GM23248 (cell line): Measurements from ENCODE around the gene IRF4. TPM values are rescaled to one million over a fixed set of nuclear protein-coding genes. Genes with fewer than 3 reads are reported as not detected.

ENCODE experiments used
- DNase-seq: peaks from one replicate; pipeline ENCODE4 v3.0.0-alpha.2; 2015
- H2AFZ ChIP-seq: fragments of 200-600 bp; sonication (generic); 2 replicates; pipeline ENCODE4 v1.6.1; 2016; ENCODE audit warnings: antibody characterized with exemption
- H3F3A ChIP-seq: fragments of 200-600 bp; sonication (generic); 2 replicates; pipeline ENCODE4 v1.6.1; 2016; ENCODE audit warnings: mild to moderate bottlenecking, antibody characterized with exemption, mixed run types; ENCODE audit not compliant: insufficient read depth
- H3K27ac ChIP-seq: fragments of 200-600 bp; sonication (generic); 2 replicates; pipeline ENCODE4 v1.5.1; 2016; ENCODE audit warnings: mild to moderate bottlenecking
- H3K27me3 ChIP-seq: fragments of 200-600 bp; sonication (generic); replicated peaks from 2 replicates; pipeline ENCODE4 v1.6.1; 2016; ENCODE audit warnings: mild to moderate bottlenecking; ENCODE audit not compliant: insufficient read depth
- H3K36me3 ChIP-seq: fragments of 200-600 bp; sonication (generic); 2 replicates; pipeline ENCODE4 v1.6.1; 2016; ENCODE audit warnings: low read depth, mild to moderate bottlenecking
- H3K4me1 ChIP-seq: fragments of 200-600 bp; sonication (generic); 2 replicates; pipeline ENCODE4 v1.6.1; 2016; ENCODE audit warnings: mild to moderate bottlenecking; ENCODE audit not compliant: insufficient read depth
- H3K4me2 ChIP-seq: fragments of 200-600 bp; sonication (generic); one replicate; pipeline ENCODE4 v1.6.1; 2016; ENCODE audit warnings: mild to moderate bottlenecking; ENCODE audit not compliant: unreplicated experiment
- H3K4me3 ChIP-seq: fragments of 200-600 bp; sonication (generic); 2 replicates; pipeline ENCODE4 v1.5.1; 2016; ENCODE audit warnings: mild to moderate bottlenecking
- H3K79me2 ChIP-seq: fragments of 200-600 bp; sonication (generic); 2 replicates; pipeline ENCODE4 v1.6.1; 2016; ENCODE audit warnings: mild to moderate bottlenecking; ENCODE audit not compliant: insufficient read depth
- H3K9ac ChIP-seq: fragments of 200-600 bp; sonication (generic); 2 replicates; pipeline ENCODE4 v1.6.1; 2016; ENCODE audit warnings: mild to moderate bottlenecking
- H3K9me2 ChIP-seq: fragments of 200-600 bp; sonication (generic); 2 replicates; pipeline ENCODE4 v1.6.1; 2016; ENCODE audit warnings: mixed run types, mild to moderate bottlenecking, moderate library complexity; ENCODE audit not compliant: insufficient read depth
- H3K9me3 ChIP-seq: fragments of 200-600 bp; sonication (generic); one replicate; pipeline ENCODE4 v1.6.1; 2017; ENCODE audit warnings: low read depth
- H4K20me1 ChIP-seq: fragments of 200-600 bp; sonication (generic); 2 replicates; pipeline ENCODE4 v1.6.0; 2016; ENCODE audit not compliant: insufficient read depth
- EZH2 ChIP-seq: fragments of 200-600 bp; sonication (generic); IDR thresholded peaks from 2 replicates; pipeline ENCODE4 v1.6.1; 2018; ENCODE audit warnings: antibody characterized with exemption, mild to moderate bottlenecking; ENCODE audit not compliant: insufficient read depth, poor library complexity, severe bottlenecking
- EZH2phosphoT487 ChIP-seq: fragments of 200-600 bp; sonication (generic); IDR thresholded peaks from 2 replicates; pipeline ENCODE4 v1.6.1; 2018; ENCODE audit warnings: antibody characterized with exemption, moderate library complexity, mild to moderate bottlenecking, low read depth; ENCODE audit not compliant: insufficient read depth
- WGBS, 2 experiments: methylation state at CpG; one replicate each; pipeline ENCODE4 v1.1.6; 2015 to 2017; ENCODE audit warnings: low lambda C conversion rate in 2 of 2, low coverage in 1 of 2; ENCODE audit errors: missing lambda C conversion rate in 2 of 2; 5-methylcytosine and 5-hydroxymethylcytosine counted together
- in situ Hi-C: fragments of 300-500 bp; cut with MboI; formaldehyde crosslinking; loops from 2 replicates; pipeline ENCODE4 v1.15.0; 2020
- polyA plus RNA-seq: library from polyadenylated mRNA; unstranded; fragments of >200 nt; fragmentation: Nextera tagmentation; extraction: Ambion mirVana; gene quantifications from 2 replicates; pipeline ENCODE4 v1.2.1, GENCODE V29; 2016
- total RNA-seq: library from RNA; depleted of rRNA; stranded (reverse); fragments of >200 nt; shearing (Covaris generic); gene quantifications from 2 replicates; pipeline ENCODE4 v1.2.3, GENCODE V29; 2014

IRF4 gene
- total and polyA plus RNA-seq, 2 experiments from 2014 or later = 0.23 TPM; not detected in 1

GRCh38 chr6:390914-391558 is 516 bp upstream of the IRF4 start:
- in situ Hi-C loops = no loop called here
- Histone ChIP-seq H3K9ac (no peak overlapping the region), H3K4me2 (no peak overlapping the region), H3K27me3 (peaks cover 75% of the 10 kb centered on the region), H3K4me3 (peak overlapping the region; percentile 39; the same call in 1 of the 2 replicates), H3K36me3 (no peaks in the 10 kb centered on the region), H3K9me2 (no peaks in the 10 kb centered on the region), H3K9me3 (no peaks in the 10 kb centered on the region), H2AFZ (no peak overlapping the region), H3K27ac (no peak overlapping the region), H3F3A (no peaks in the 10 kb centered on the region), H4K20me1 (no peaks in the 10 kb centered on the region), H3K79me2 (no peaks in the 10 kb centered on the region), H3K4me1 (no peaks in the 10 kb centered on the region)
- no peak for TF ChIP-seq EZH2phosphoT487
- TF ChIP-seq EZH2 = peak; percentile 62
- peak; percentile 42 for DNase-seq
- WGBS, 2 experiments = 3% methylated on average over 32 to 41 of the region's 44 CpGs

- H3K9me3 ChIP-seq = no peaks in the 10 kb centered on the region
- H3K9me2 ChIP-seq = no peaks in the 10 kb centered on the region
- H3K4me3 ChIP-seq = no peak overlapping the region
- H3K4me1 ChIP-seq = no peaks in the 10 kb centered on the region
- H3K27me3 ChIP-seq = peaks cover 83% of the 10 kb centered on the region
- H3K9ac ChIP-seq = no peak overlapping the region
- in situ Hi-C loops = no loop called here
- no peak overlapping the region for H3K4me2 ChIP-seq
- no peaks in the 10 kb centered on the region for H4K20me1 ChIP-seq
- H3K27ac ChIP-seq = no peak overlapping the region
- peak; percentile 24 for DNase-seq
- H2AFZ ChIP-seq = no peak overlapping the region
- H3K79me2 ChIP-seq = no peaks in the 10 kb centered on the region
- H3K36me3 ChIP-seq = no peaks in the 10 kb centered on the region
- WGBS, 2 experiments = 3 to 4% methylated on average over 77 to 88 of the region's 108 CpGs
- TF ChIP-seq EZH2 (peak; percentile 81), EZH2phosphoT487 (no peak)
- no peaks in the 10 kb centered on the region for H3F3A ChIP-seq
Observed at GRCh38 chr6:392441-393390, 1.2 kb downstream of the IRF4 start.

GRCh38 chr6:393391-394221 is 2.1 kb downstream of the IRF4 start:
- Histone ChIP-seq H2AFZ (no peak overlapping the region), H3K9me2 (no peaks in the 10 kb centered on the region), H4K20me1 (no peaks in the 10 kb centered on the region), H3K27ac (no peak overlapping the region), H3K9me3 (no peaks in the 10 kb centered on the region), H3K36me3 (no peaks in the 10 kb centered on the region), H3K4me2 (no peak overlapping the region), H3K4me1 (no peaks in the 10 kb centered on the region), H3F3A (no peaks in the 10 kb centered on the region), H3K9ac (no peak overlapping the region), H3K79me2 (no peaks in the 10 kb centered on the region), H3K4me3 (no peak overlapping the region), H3K27me3 (peaks cover 89% of the 10 kb centered on the region)
- in situ Hi-C loops = no loop called here
- no peak for DNase-seq
- no peak for TF ChIP-seq EZH2
- 4 to 5% methylated on average over 29 to 56 of the region's 68 CpGs for WGBS, 2 experiments

- no peak for DNase-seq
- TF ChIP-seq EZH2phosphoT487 (no peak), EZH2 (no peak)
- H3K27ac ChIP-seq = no peak overlapping the region
- no peaks in the 10 kb centered on the region for H4K20me1 ChIP-seq
- H3K36me3 ChIP-seq = no peaks in the 10 kb centered on the region
- in situ Hi-C loops = no loop called here
- 72 to 74% methylated on average over 13 of the region's 13 CpGs for WGBS, 2 experiments
- H3K4me1 ChIP-seq = no peaks in the 10 kb centered on the region
- no peak overlapping the region for H3K4me3 ChIP-seq
- no peak overlapping the region for H3K9ac ChIP-seq
- peaks cover 82% of the 10 kb centered on the region for H3K27me3 ChIP-seq
- no peaks in the 10 kb centered on the region for H3F3A ChIP-seq
- no peak overlapping the region for H2AFZ ChIP-seq
- no peaks in the 10 kb centered on the region for H3K79me2 ChIP-seq
- no peak overlapping the region for H3K4me2 ChIP-seq
- H3K9me3 ChIP-seq = no peaks in the 10 kb centered on the region
- no peaks in the 10 kb centered on the region for H3K9me2 ChIP-seq
Observed at GRCh38 chr6:394641-395289, 3.2 kb downstream of the IRF4 start.
